ENCODE results near the gene PTPN1.
"Not testable (repeated sequence)": the region's sequence is repeated elsewhere in the genome, so short reads cannot be mapped to it uniquely, and the experiment has no call there.

PTPN1 gene

GRCh38 chr20:50569487-50569863, 59.3 kb downstream of the PTPN1 start:
- not testable (repeated sequence) for DNase-seq, H3K27me3 Mint-ChIP-seq, H3K9me3 Mint-ChIP-seq
- H3K4me3 Mint-ChIP-seq, result peak overlapping the region in 1 of 2 donors; percentile 62
- peaks cover 44 to 73% of the 10 kb centered on the region in 2 donors for H3K36me3 Mint-ChIP-seq
- H3K27ac Mint-ChIP-seq, result peak overlapping the region; percentile 85
- H3K4me1 Mint-ChIP-seq, result peaks cover 41 to 63% of the 10 kb centered on the region in 2 donors
- peak in 1 of 2 donors; percentile 4 for ATAC-seq (replicated peaks)

DNA sequence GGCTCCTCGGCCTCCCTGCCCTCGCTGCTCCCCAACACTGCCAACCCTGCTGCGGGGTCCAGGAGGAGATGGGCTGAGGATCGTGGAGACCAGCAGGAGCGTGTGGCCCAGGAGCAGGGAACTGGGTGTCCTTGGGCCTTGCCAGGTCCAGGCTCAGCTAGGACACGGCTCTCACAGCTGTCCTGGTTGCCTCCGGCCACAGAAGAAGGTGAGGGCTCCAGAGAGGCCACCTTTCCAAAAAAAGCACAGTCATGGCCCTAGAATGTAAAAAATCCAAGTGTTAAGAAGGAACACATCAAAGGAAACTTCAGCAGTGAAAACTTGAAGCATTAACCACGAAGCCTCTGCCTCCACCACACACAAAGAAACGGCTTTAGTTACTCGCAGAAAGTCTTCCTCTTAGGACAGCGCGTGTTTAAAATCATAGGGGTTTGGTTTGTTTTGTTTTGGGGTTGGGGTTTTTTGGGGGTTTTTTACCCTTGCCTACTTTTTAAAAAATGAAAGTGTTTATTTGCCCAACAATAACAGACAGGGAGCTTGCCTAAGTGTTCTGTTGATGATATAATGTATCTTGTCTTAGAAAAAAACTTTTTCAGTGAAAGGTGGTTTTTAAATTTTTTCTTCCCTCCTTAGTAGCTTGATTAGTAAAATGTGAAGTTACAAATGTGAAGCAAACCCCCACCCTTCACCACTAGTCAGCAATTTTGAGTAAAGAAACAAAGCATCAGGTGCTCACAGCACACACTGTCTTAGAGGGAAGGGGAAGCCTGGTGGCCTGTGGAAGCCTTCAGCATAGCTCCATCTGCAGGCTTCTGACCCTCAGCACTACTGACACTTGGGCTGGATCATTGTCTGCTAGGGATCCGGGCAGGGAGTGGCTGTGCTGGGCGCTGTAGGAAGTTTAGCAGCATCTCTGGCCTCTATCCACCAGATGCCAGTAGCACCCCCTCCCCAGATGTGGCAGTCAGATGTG, 60.0 kb downstream of the PTPN1 start:
- Mint-ChIP-seq H3K36me3 (peaks cover 46 to 73% of the 10 kb centered on the region in 2 donors), H3K27ac (peak overlapping the region; percentile 85), H3K4me3 (peak overlapping the region; percentile 17 to 44), H3K27me3 (no peaks in the 10 kb centered on the region), H3K9me3 (no peaks in the 10 kb centered on the region), H3K4me1 (peaks cover 47 to 69% of the 10 kb centered on the region in 2 donors)
- ATAC-seq (replicated peaks) (peak; percentile 94 to 95), DNase-seq (peak; percentile 40)

GRCh38 chr20:50571466-50571865, 61.3 kb downstream of the PTPN1 start:
- Mint-ChIP-seq H3K36me3 (peaks cover 47 to 76% of the 10 kb centered on the region in 2 donors), H3K4me1 (peaks cover 52 to 76% of the 10 kb centered on the region in 2 donors), H3K4me3 (no peak overlapping the region), H3K27me3 (no peaks in the 10 kb centered on the region), H3K27ac (no peak overlapping the region), H3K9me3 (no peaks in the 10 kb centered on the region)
- DNase-seq (no peak), ATAC-seq (replicated peaks) (no peak)

DNA sequence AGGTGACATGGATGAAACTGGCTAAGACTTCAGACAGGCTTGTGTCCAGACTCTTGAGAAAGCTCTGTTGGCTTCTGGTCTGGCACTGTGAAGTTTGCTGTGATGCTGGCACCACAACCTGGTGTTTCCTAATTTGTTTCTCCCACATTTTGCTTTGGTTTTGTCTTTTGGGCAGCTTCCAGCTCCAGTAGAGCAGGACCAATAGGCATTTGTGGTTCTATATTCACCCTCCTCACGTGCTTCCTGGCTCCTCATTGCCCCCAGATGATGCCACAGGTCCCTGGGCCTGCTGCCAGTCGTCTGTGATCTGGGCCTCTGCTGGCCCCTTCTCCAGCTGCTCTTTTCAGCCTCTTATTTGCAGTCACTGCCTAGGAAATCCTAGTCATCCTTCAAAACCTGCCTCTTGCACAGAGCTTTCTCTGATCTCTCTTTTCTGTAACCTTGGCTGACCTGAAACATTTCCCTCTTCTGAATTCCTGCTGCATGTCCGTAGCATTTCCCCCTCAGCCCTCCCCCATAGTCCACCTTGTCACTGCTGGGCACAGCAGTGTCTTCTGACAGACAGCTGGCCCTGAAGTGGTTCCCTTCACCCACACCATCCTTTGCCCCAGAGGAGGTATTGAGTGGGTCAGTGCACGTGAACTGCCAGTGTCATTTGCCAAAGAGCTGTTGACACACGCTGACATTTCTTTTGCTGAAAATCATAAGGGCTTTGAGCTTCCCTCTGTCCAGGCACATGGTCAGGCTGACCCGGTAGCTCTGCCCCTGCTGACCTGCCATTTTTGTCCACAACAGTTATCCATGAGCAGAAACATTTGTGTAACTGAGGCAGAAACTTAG, 63.0 kb downstream of the PTPN1 start:
- H3K9me3 Mint-ChIP-seq, result no peaks in the 10 kb centered on the region
- DNase-seq (no peak), ATAC-seq (replicated peaks) (no peak)
- H3K36me3 Mint-ChIP-seq, result peaks cover 42 to 70% of the 10 kb centered on the region in 2 donors
- no peaks in the 10 kb centered on the region for H3K27me3 Mint-ChIP-seq
- peak overlapping the region; percentile 94 for H3K27ac Mint-ChIP-seq
- peak overlapping the region in 1 of 2 donors; percentile 28 for H3K4me3 Mint-ChIP-seq
- H3K4me1 Mint-ChIP-seq, result peaks cover 49 to 60% of the 10 kb centered on the region in 2 donors

DNA sequence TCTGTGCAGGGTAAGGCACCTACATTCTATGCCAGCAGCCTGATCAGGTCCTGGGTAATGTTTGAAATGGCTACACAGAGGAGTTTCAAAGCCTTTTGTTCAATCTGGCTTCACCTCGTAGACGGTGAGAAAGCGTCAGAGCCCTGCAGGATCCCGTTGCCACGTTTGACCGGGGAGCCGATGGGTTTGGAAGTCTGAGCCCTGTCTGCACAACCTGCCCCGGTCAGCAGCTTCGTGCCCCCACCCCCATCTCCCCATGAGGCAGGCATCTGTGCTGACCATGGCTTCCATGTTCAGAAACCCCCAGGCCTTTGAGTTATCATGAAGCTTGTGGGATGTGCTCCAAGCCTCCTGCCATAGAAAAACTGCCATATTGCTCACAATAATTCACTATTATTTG, 63.9 kb downstream of the PTPN1 start:
- H3K4me3 Mint-ChIP-seq, result no peak overlapping the region
- no peak overlapping the region for H3K27ac Mint-ChIP-seq
- peaks cover 36 to 70% of the 10 kb centered on the region in 2 donors for H3K36me3 Mint-ChIP-seq
- H3K27me3 Mint-ChIP-seq, result no peaks in the 10 kb centered on the region
- peaks cover 42 to 53% of the 10 kb centered on the region in 2 donors for H3K4me1 Mint-ChIP-seq
- DNase-seq (no peak), ATAC-seq (replicated peaks) (no peak)
- no peaks in the 10 kb centered on the region for H3K9me3 Mint-ChIP-seq

- Mint-ChIP-seq H3K27ac (peak overlapping the region; percentile 59), H3K36me3 (peaks cover 36 to 69% of the 10 kb centered on the region in 2 donors), H3K4me3 (no peak overlapping the region), H3K9me3 (no peaks in the 10 kb centered on the region), H3K27me3 (no peaks in the 10 kb centered on the region), H3K4me1 (peaks cover 40 to 51% of the 10 kb centered on the region in 2 donors)
- no peak for ATAC-seq (replicated peaks)
- DNase-seq, result no peak
Observed at GRCh38 chr20:50574586-50574985, 64.4 kb downstream of the PTPN1 start.

GRCh38 chr20:50575865-50576720, 65.9 kb downstream of the PTPN1 start:
- H3K9me3 Mint-ChIP-seq, result no peaks in the 10 kb centered on the region
- H3K27me3 Mint-ChIP-seq, result no peaks in the 10 kb centered on the region
- no peak overlapping the region for H3K4me3 Mint-ChIP-seq
- peaks cover 41 to 54% of the 10 kb centered on the region in 2 donors for H3K4me1 Mint-ChIP-seq
- H3K27ac Mint-ChIP-seq, result peak overlapping the region; percentile 90
- H3K36me3 Mint-ChIP-seq, result peaks cover 51 to 79% of the 10 kb centered on the region in 2 donors
- peak; percentile 35 for DNase-seq
- peak; percentile 91 to 94 for ATAC-seq (replicated peaks)

DNA sequence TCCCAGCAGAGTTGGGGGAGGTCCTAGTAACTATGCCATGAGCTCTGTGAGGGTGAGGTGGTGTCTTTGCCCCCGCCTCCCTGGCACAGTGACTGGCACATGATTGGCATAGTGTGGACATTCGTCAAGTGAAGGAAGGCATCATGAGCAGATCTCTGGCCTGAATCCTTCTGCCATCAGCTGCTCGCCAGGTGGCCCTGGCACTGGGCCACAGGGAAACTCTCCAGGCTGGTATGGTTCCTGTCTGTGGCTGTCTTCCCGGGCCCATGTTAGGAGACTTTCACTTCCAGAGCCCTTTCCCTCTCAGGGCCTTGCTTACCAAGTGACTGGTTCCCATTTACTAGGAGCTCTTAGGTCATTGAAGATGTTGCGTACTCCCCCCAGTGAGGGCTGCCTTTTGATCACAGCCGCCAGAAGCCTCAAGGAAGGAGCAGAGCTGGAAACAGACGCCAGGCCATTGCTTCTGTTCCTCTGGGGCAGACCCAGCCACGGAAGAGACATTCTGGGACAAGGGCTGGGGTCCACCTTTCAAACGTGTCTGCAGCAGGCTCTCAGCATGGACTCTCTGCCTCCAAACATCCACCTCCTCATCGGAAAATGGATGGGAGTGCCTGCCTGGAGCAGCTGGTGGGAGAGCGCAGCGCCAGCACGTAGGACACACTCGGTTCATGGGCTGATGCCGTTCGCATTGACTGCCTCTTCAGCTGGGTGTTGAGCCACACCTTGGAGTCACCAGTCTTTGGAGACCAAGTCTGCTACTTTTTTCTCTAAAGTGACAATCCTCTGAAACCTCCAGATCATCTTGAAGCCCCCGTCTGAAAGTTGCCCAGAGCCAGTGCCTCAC, 67.2 kb downstream of the PTPN1 start:
- ATAC-seq (replicated peaks), result no peak
- no peak for DNase-seq
- Mint-ChIP-seq H3K36me3 (peaks cover 58 to 78% of the 10 kb centered on the region in 2 donors), H3K4me3 (no peak overlapping the region), H3K4me1 (peaks cover 48 to 62% of the 10 kb centered on the region in 2 donors), H3K9me3 (no peaks in the 10 kb centered on the region), H3K27me3 (no peaks in the 10 kb centered on the region), H3K27ac (peak overlapping the region; percentile 77)

- DNase-seq (no peak), ATAC-seq (replicated peaks) (no peak)
- Mint-ChIP-seq H3K4me1 (peaks cover 48 to 61% of the 10 kb centered on the region in 2 donors), H3K4me3 (no peak overlapping the region), H3K27me3 (no peaks in the 10 kb centered on the region), H3K9me3 (no peaks in the 10 kb centered on the region), H3K27ac (peak overlapping the region; percentile 25), H3K36me3 (peaks cover 61 to 80% of the 10 kb centered on the region in 2 donors)
Observed at GRCh38 chr20:50578061-50578777, 68.0 kb downstream of the PTPN1 start.

DNA sequence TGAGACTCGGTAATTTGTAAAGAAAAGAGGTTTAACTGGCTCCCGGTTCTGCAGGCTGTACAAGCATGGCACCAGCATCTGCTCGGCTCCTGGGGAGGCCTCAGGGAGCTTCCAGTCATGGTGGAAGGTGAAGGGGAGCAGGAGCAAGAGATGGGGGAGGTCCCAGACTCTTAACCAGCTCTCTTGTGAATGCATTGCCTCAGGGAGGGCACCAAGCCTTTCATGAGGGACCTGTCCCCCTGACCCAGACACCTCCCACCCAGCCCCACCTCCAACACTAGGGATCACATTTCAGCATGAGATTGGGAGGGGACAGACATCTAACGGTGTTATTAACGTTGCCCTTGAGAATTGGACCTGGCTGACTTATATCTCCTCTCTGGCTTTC, 68.6 kb downstream of the PTPN1 start:
- peaks cover 46 to 57% of the 10 kb centered on the region in 2 donors for H3K4me1 Mint-ChIP-seq
- no peaks in the 10 kb centered on the region for H3K27me3 Mint-ChIP-seq
- H3K36me3 Mint-ChIP-seq, result peaks cover 63 to 82% of the 10 kb centered on the region in 2 donors
- peak overlapping the region; percentile 39 for H3K27ac Mint-ChIP-seq
- H3K4me3 Mint-ChIP-seq, result no peak overlapping the region
- ATAC-seq (replicated peaks) (no peak), DNase-seq (no peak)
- H3K9me3 Mint-ChIP-seq, result no peaks in the 10 kb centered on the region

DNA sequence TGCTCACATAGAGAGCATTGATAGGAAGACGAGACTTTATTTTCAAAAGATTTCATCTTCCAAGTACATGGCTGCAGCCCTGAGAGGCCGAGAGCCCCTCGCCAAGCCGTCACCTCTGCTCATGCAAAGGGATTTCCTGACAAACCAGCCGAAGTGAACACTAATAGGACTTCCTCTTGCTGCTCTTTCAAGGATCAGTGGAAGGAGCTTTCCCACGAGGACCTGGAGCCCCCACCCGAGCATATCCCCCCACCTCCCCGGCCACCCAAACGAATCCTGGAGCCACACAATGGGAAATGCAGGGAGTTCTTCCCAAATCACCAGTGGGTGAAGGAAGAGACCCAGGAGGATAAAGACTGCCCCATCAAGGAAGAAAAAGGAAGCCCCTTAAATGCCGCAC, 69.3 kb downstream of the PTPN1 start:
- no peaks in the 10 kb centered on the region for H3K9me3 Mint-ChIP-seq
- H3K36me3 Mint-ChIP-seq, result peaks cover 60 to 79% of the 10 kb centered on the region in 2 donors
- H3K4me1 Mint-ChIP-seq, result peaks cover 45 to 55% of the 10 kb centered on the region in 2 donors
- peak overlapping the region; percentile 39 for H3K27ac Mint-ChIP-seq
- no peak overlapping the region for H3K4me3 Mint-ChIP-seq
- ATAC-seq (replicated peaks), result no peak
- no peak for DNase-seq
- H3K27me3 Mint-ChIP-seq, result no peaks in the 10 kb centered on the region

DNA sequence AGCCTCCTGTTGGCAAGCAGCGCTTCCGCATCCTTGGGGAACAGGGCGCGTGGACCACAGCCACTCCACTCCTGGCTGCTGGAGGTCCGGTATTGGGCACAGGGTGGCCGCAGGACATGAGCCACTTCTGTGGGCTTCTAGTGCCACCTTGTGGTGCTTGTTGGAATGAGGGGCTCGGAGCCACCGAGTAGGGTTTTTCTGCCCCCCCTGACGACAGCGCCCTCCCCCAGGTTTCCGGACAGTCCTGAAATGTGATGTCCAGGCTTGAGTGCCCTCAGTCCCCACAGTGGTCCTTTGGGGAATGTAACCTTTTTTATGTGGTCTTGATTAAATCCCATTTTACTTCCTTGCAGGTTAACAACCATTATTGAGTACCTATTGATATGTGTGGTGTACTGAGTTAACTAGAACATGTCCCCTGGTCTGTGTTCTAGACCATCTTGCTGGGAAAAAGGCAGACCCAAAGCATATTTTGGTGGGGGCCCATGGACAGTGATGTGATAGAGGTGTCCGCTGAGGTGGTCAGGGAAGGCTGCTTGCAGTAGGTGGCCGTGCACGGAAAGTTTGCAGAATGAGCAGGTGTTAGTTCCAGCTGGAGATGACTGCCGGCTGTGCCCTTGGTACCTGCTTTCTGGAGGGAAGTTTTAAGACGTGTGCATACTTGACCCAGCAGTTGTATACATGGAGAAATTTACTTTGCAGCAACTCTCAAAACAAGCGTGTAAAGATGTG, 70.0 kb downstream of the PTPN1 start:
- Mint-ChIP-seq H3K36me3 (peaks cover 54 to 77% of the 10 kb centered on the region in 2 donors), H3K27ac (peak overlapping the region; percentile 79), H3K9me3 (no peaks in the 10 kb centered on the region), H3K27me3 (no peaks in the 10 kb centered on the region), H3K4me3 (peak overlapping the region in 1 of 2 donors; percentile 43), H3K4me1 (peaks cover 39 to 48% of the 10 kb centered on the region in 2 donors)
- DNase-seq (no peak), ATAC-seq (replicated peaks) (peak; percentile 27 to 44)

All from stimulated activated naive B cell treated with anti-CD40 and anti-IgM and Interleukin-4, amounts not matched to agents 10 μg/mL and 1 μg/mL and 100 μg/mL, for 72 hours (primary cell).